Endodermal cell (in vitro differentiated cells): ENCODE measurements around the gene GSTA4. TPM values are rescaled to one million over a fixed set of nuclear protein-coding genes. Genes with fewer than 3 reads are reported as not detected.
"Not testable (repeated sequence)": the region's sequence is repeated elsewhere in the genome, so short reads cannot be mapped to it uniquely, and the experiment has no call there.

ENCODE experiments used
- DNase-seq: peaks from one replicate; pipeline ENCODE4 v3.0.0-alpha.2; 2017
- H3K27ac ChIP-seq: 2 replicates; pipeline ENCODE4 v1.5.1; 2013; ENCODE audit warnings: mild to moderate bottlenecking, low read depth, low read length, moderate library complexity
- H3K27me3 ChIP-seq: 2 replicates; pipeline ENCODE4 v1.6.1; 2013; ENCODE audit warnings: mild to moderate bottlenecking, low read length, moderate library complexity; ENCODE audit not compliant: insufficient read depth, control insufficient read depth, poor library complexity, severe bottlenecking
- H3K36me3 ChIP-seq: 2 replicates; pipeline ENCODE4 v1.7.0; 2013; ENCODE audit warnings: mild to moderate bottlenecking, low read length, moderate library complexity; ENCODE audit not compliant: control insufficient read depth, insufficient read depth
- H3K4me1 ChIP-seq: one replicate; pipeline ENCODE4 v1.7.0; 2013; ENCODE audit warnings: low read length; ENCODE audit not compliant: control insufficient read depth, insufficient read depth
- H3K4me3 ChIP-seq: 2 replicates; pipeline ENCODE4 v1.5.1; 2013; ENCODE audit warnings: mild to moderate bottlenecking, low read length, moderate library complexity
- H3K9ac ChIP-seq: 2 replicates; pipeline ENCODE4 v1.6.1; 2013; ENCODE audit warnings: mild to moderate bottlenecking, low read length, moderate library complexity; ENCODE audit not compliant: poor library complexity, severe bottlenecking; ENCODE audit errors: extremely low read depth
- H3K9me3 ChIP-seq: 2 replicates; pipeline ENCODE4 v1.6.1; 2013; ENCODE audit warnings: mild to moderate bottlenecking, low read length, moderate library complexity; ENCODE audit not compliant: control insufficient read depth
- H3K27ac Mint-ChIP-seq: 2 replicates; pipeline ENCODE4 v1.8.0; 2020; ENCODE audit warnings: mixed read lengths
- H3K27me3 Mint-ChIP-seq: 2 replicates; pipeline ENCODE4 v1.8.0; 2021; ENCODE audit warnings: mild to moderate bottlenecking, mixed read lengths; ENCODE audit not compliant: insufficient read depth
- H3K36me3 Mint-ChIP-seq: 2 replicates; pipeline ENCODE4 v1.8.0; 2020; ENCODE audit warnings: low read depth, mixed read lengths
- H3K4me1 Mint-ChIP-seq: 2 replicates; pipeline ENCODE4 v1.8.0; 2020; ENCODE audit warnings: mixed read lengths
- H3K4me3 Mint-ChIP-seq: 2 replicates; pipeline ENCODE4 v1.8.0; 2020; ENCODE audit warnings: mild to moderate bottlenecking, moderate library complexity, mixed read lengths
- H3K9me3 Mint-ChIP-seq: 2 replicates; pipeline ENCODE4 v1.8.0; 2020; ENCODE audit warnings: mild to moderate bottlenecking, mixed read lengths
- CTCF ChIP-seq: fragments of 200-600 bp; sonication (generic); conservative IDR thresholded peaks from 2 replicates; pipeline ENCODE4 v1.5.0; 2021; ENCODE audit warnings: antibody characterized with exemption, mild to moderate bottlenecking
- WGBS, 2 experiments: methylation state at CpG; one replicate each; pipeline versions ENCODE4 v1.1.5 to v1.1.7; 2013; ENCODE audit warnings: missing lambda C conversion rate in 2 of 2, mixed read lengths in 1 of 2; ENCODE audit not compliant: insufficient coverage in 1 of 2, insufficient read length in 1 of 2; 5-methylcytosine and 5-hydroxymethylcytosine counted together
- total RNA-seq, 2 donors: library from RNA; stranded (reverse); fragmentation: NEBNext Ultra II Directional in 1 of 2; extraction: Animal tissue kit (Norgen Biotek cat#: 25700) in 1 of 2; gene quantifications; 2 replicates in 1 of 2; 3 replicates in 1 of 2; pipeline ENCODE4 v1.2.1, GENCODE V29; 2021

Gene GSTA4
- total RNA-seq, 2 donors from 2014 or later = 22.0 to 36.1 TPM

- Histone ChIP-seq H3K4me1 (no peaks in the 10 kb centered on the region), H3K27ac (no peak overlapping the region), H3K9me3 (peaks cover 19% of the 10 kb centered on the region), H3K36me3 (no peaks in the 10 kb centered on the region), H3K4me3 (peak overlapping the region; percentile 59), H3K27me3 (no peaks in the 10 kb centered on the region), H3K9ac (no peak overlapping the region)
- TF ChIP-seq CTCF = no peak
- DNase-seq = no peak
- Mint-ChIP-seq H3K4me1 (peaks cover 44% of the 10 kb centered on the region), H3K27me3 (peaks cover 13% of the 10 kb centered on the region), H3K27ac (no peak overlapping the region), H3K4me3 (no peak overlapping the region), H3K9me3 (peaks cover 21% of the 10 kb centered on the region), H3K36me3 (peaks cover 2% of the 10 kb centered on the region)
- WGBS, 2 experiments = 77 to 96% methylated on average over 2 to 5 of the region's 6 CpGs
Observed at GRCh38 chr6:52962701-52963100, 32.4 kb downstream of the GSTA4 start.

- peak overlapping the region; percentile 43 for H3K4me3 Mint-ChIP-seq
- H3K4me1 Mint-ChIP-seq = peaks cover 40% of the 10 kb centered on the region
- not testable (repeated sequence) for H3K27me3 ChIP-seq, H3K4me1 ChIP-seq, H3K9ac ChIP-seq, H3K27ac Mint-ChIP-seq, H3K36me3 Mint-ChIP-seq, H3K27ac ChIP-seq, H3K4me3 ChIP-seq, H3K36me3 ChIP-seq
- DNase-seq = peak; percentile 80
- peaks cover 19% of the 10 kb centered on the region for H3K9me3 ChIP-seq
- peaks cover 13% of the 10 kb centered on the region for H3K27me3 Mint-ChIP-seq
- WGBS, 2 experiments = 58 to 76% methylated on average over 7 to 10 of the region's 10 CpGs
- peaks cover 21% of the 10 kb centered on the region for H3K9me3 Mint-ChIP-seq
Observed at GRCh38 chr6:52961022-52961421, 34.1 kb downstream of the GSTA4 start.

- WGBS, 2 experiments = 72 to 73% methylated on average over 7 to 8 of the region's 8 CpGs
- H3K4me3 Mint-ChIP-seq = not testable (repeated sequence)
Observed at GRCh38 chr6:52960211-52960610, 34.9 kb downstream of the GSTA4 start.

GRCh38 chr6:52958546-52959255 is 36.4 kb downstream of the GSTA4 start:
- no peak overlapping the region for H3K4me3 ChIP-seq
- DNase-seq = no peak
- no peaks in the 10 kb centered on the region for H3K36me3 ChIP-seq
- H3K27ac Mint-ChIP-seq = no peak overlapping the region
- H3K4me3 Mint-ChIP-seq = no peak overlapping the region
- H3K4me1 Mint-ChIP-seq = peaks cover 28% of the 10 kb centered on the region
- H3K9ac ChIP-seq = no peak overlapping the region
- WGBS, 2 experiments = 66 to 100% methylated on average over 3 to 8 of the region's 8 CpGs
- peaks cover 2% of the 10 kb centered on the region for H3K36me3 Mint-ChIP-seq
- H3K27ac ChIP-seq = no peak overlapping the region
- H3K27me3 Mint-ChIP-seq = peaks cover 13% of the 10 kb centered on the region
- H3K9me3 ChIP-seq = peaks cover 19% of the 10 kb centered on the region
- peaks cover 21% of the 10 kb centered on the region for H3K9me3 Mint-ChIP-seq
- no peaks in the 10 kb centered on the region for H3K27me3 ChIP-seq
- no peak for TF ChIP-seq CTCF
- no peaks in the 10 kb centered on the region for H3K4me1 ChIP-seq

More at GRCh38 chr6:52960211-52960610, 34.9 kb downstream of the GSTA4 start:
- DNase-seq, H3K27ac Mint-ChIP-seq, H3K27me3 ChIP-seq, H3K4me3 ChIP-seq, H3K4me1 ChIP-seq, H3K27ac ChIP-seq, H3K36me3 ChIP-seq, H3K36me3 Mint-ChIP-seq, H3K9ac ChIP-seq: not testable (repeated sequence)
- Mint-ChIP-seq H3K27me3 (peaks cover 13% of the 10 kb centered on the region), H3K9me3 (peaks cover 21% of the 10 kb centered on the region), H3K4me1 (peaks cover 38% of the 10 kb centered on the region)
- H3K9me3 ChIP-seq = peaks cover 19% of the 10 kb centered on the region
